HCT116 (cell line): ENCODE data around the gene PHF21B. TPM values are rescaled to one million over a fixed set of nuclear protein-coding genes. Genes with fewer than 3 reads are reported as not detected.

Experiments used
- ATAC-seq: fragments of 200-7000 bp; cut with Tn5 transposase; 2 replicates; pipeline ENCODE4 v1.9.1; 2020; ENCODE audit warnings: mild to moderate bottlenecking, moderate library complexity
- BruUV-seq: library from RNA; stranded (reverse); fragments of 400-500 nt; replicated peaks from 2 replicates; lab custom pipeline; 2021; lab: Mats Ljungman, UMichigan
- CTCF ChIA-PET: fragments of 300-600 bp; sonication (Branson Sonifier 250); formaldehyde crosslinking; loops from one replicate; lab custom pipeline; 2021; ENCODE audit warnings: antibody characterized with exemption; lab: Charles Lee
- POLR2A ChIA-PET: fragments of 300-600, 350-600 bp; sonication (Branson Sonifier 250); formaldehyde crosslinking; loops from one replicate; lab custom pipeline; 2021; ENCODE audit warnings: antibody characterized with exemption; lab: Charles Lee
- RAD21 ChIA-PET, 2 experiments: fragments of 300-600 bp; sonication (Branson Sonifier 250); formaldehyde crosslinking; loops; one replicate each; lab custom pipeline; 2023; ENCODE audit warnings: low total read pairs in 2 of 2; ENCODE audit not compliant: uncharacterized antibody in 2 of 2, unreplicated experiment in 2 of 2, low non-redundant PET in 1 of 2; lab: Charles Lee
- DNase-seq: peaks from one replicate; pipeline ENCODE4 v3.0.0-alpha.2; 2010; ENCODE audit warnings: low read depth, low spot score
- H2AFZ ChIP-seq: fragments of 200-600 bp; shearing (Covaris generic), sonication (generic); 2 replicates; pipeline ENCODE4 v1.6.1; 2017; ENCODE audit warnings: low read depth, mixed run types, mixed read lengths, antibody characterized with exemption, low read length; ENCODE audit not compliant: poor library complexity, severe bottlenecking
- H3K27ac ChIP-seq: 2 replicates; pipeline ENCODE4 v1.5.1; 2012; ENCODE audit warnings: low read depth, low read length
- H3K27me3 ChIP-seq: fragments of 200-600 bp; sonication (generic); 2 replicates; pipeline ENCODE4 v1.6.1; 2016; ENCODE audit warnings: mixed run types, low read length, mixed read lengths; ENCODE audit not compliant: insufficient read depth
- H3K36me3 ChIP-seq, 2 experiments: fragments of 200-500 bp in 1 of 2; fragments of 200-600 bp in 1 of 2; sonication (Bioruptor generic) in 1 of 2; sonication (generic) in 1 of 2; 2 replicates each; pipeline versions ENCODE4 v1.5.1 to v1.6.1; 2014 to 2016; ENCODE audit warnings: low read length in 2 of 2, inconsistent platforms in 1 of 2, mixed read lengths in 1 of 2, mixed run types in 1 of 2; ENCODE audit not compliant: insufficient read depth in 2 of 2, control insufficient read depth in 1 of 2
- H3K4me1 ChIP-seq, 2 experiments: fragments of 200-600 bp in 1 of 2; sonication (generic) in 1 of 2; 2 replicates each; pipeline versions ENCODE4 v1.5.1 to v1.6.1; 2012 to 2017; ENCODE audit warnings: low read length in 2 of 2, inconsistent platforms in 1 of 2, mild to moderate bottlenecking in 1 of 2, mixed read lengths in 1 of 2, mixed run types in 1 of 2, moderate library complexity in 1 of 2; ENCODE audit not compliant: insufficient read depth in 2 of 2, control insufficient read depth in 1 of 2
- H3K4me2 ChIP-seq: fragments of 200-600 bp; sonication (generic); 2 replicates; pipeline ENCODE4 v1.6.1; 2017; ENCODE audit warnings: mixed run types, low read length, mixed read lengths
- H3K4me3 ChIP-seq, 2 experiments: fragments of 200-600 bp in 1 of 2; sonication (generic) in 1 of 2; replicated peaks in 1 of 2; 2 replicates each; pipeline ENCODE4 v1.5.1; 2011 to 2016; ENCODE audit warnings: low read length in 2 of 2, control low read depth in 1 of 2, low read depth in 1 of 2, mild to moderate bottlenecking in 1 of 2, mixed read lengths in 1 of 2, mixed run types in 1 of 2
- H3K79me2 ChIP-seq: fragments of 200-600 bp; sonication (generic); 2 replicates; pipeline ENCODE4 v1.6.1; 2017; ENCODE audit warnings: mild to moderate bottlenecking, mixed run types, low read length, moderate library complexity, mixed read lengths; ENCODE audit not compliant: insufficient read depth
- H3K9ac ChIP-seq: fragments of 200-600 bp; sonication (generic); 2 replicates; pipeline ENCODE4 v1.6.1; 2016; ENCODE audit warnings: low read length, mixed read lengths
- H3K9me2 ChIP-seq: fragments of 200-600 bp; sonication (generic), shearing (Covaris generic); 2 replicates; pipeline ENCODE4 v1.6.1; 2017; ENCODE audit warnings: mixed run types, mild to moderate bottlenecking, moderate library complexity; ENCODE audit not compliant: insufficient read depth
- H3K9me3 ChIP-seq, 2 experiments: fragments of 200-500 bp in 1 of 2; fragments of 200-600 bp in 1 of 2; sonication (Bioruptor generic) in 1 of 2; sonication (generic) in 1 of 2; 2 replicates each; pipeline ENCODE4 v1.6.1; 2014 to 2017; ENCODE audit warnings: low read length in 2 of 2, mixed read lengths in 2 of 2, inconsistent platforms in 1 of 2, low read depth in 1 of 2, mild to moderate bottlenecking in 1 of 2, mixed run types in 1 of 2, moderate library complexity in 1 of 2; ENCODE audit not compliant: control insufficient read depth in 1 of 2, insufficient read depth in 1 of 2
- H4K20me1 ChIP-seq: fragments of 200-600 bp; sonication (generic), shearing (Covaris generic); 2 replicates; pipeline ENCODE4 v1.6.1; 2017; ENCODE audit warnings: mixed run types, mild to moderate bottlenecking, moderate library complexity; ENCODE audit not compliant: insufficient read depth
- CBX3 ChIP-seq: IDR thresholded peaks from 2 replicates; pipeline ENCODE4 v1.6.1; 2012; ENCODE audit warnings: low read depth
- CEBPB ChIP-seq: IDR thresholded peaks from 2 replicates; pipeline ENCODE4 v1.6.1; 2012; ENCODE audit warnings: low read depth
- EGR1 ChIP-seq: IDR thresholded peaks from 2 replicates; pipeline ENCODE4 v1.6.1; 2012; ENCODE audit warnings: low read depth
- EZH2 ChIP-seq: fragments of 200-600 bp; sonication (generic); IDR thresholded peaks from 2 replicates; pipeline ENCODE4 v1.6.1; 2017; ENCODE audit warnings: antibody characterized with exemption, mixed run types
- JUND ChIP-seq: IDR thresholded peaks from 2 replicates; pipeline ENCODE4 v1.6.1; 2012
- POLR2A ChIP-seq: IDR thresholded peaks from 2 replicates; pipeline ENCODE4 v1.7.0; 2011; ENCODE audit warnings: borderline replicate concordance; ENCODE audit not compliant: insufficient read depth, insufficient read length; ENCODE audit errors: extremely low read depth
- RAD21 ChIP-seq: IDR thresholded peaks from 2 replicates; pipeline ENCODE4 v1.6.1; 2012; ENCODE audit warnings: low read depth, mild to moderate bottlenecking
- SRF ChIP-seq: IDR thresholded peaks from 2 replicates; pipeline ENCODE4 v1.6.1; 2012; ENCODE audit warnings: low read depth
- YY1 ChIP-seq: IDR thresholded peaks from 2 replicates; pipeline ENCODE4 v1.6.1; 2011; ENCODE audit warnings: low read length, low read depth, moderate library complexity, mild to moderate bottlenecking; ENCODE audit not compliant: insufficient replicate concordance; ENCODE audit errors: extremely low read depth
- ZFX ChIP-seq: fragments of 450-650 bp; IDR thresholded peaks from 2 replicates; pipeline ENCODE4 v1.6.1; 2017
- ZNF274 ChIP-seq: fragments of 200-500 bp; sonication (Bioruptor generic); IDR thresholded peaks from 2 replicates; pipeline ENCODE4 v1.6.1; 2014; ENCODE audit warnings: mild to moderate bottlenecking, low read depth, low read length, inconsistent platforms
- intact Hi-C: fragments of 100-400 bp; cut with micrococcal nuclease; formaldehyde crosslinking; loops from 2 replicates; pipeline ENCODE4 v1.10.0; 2022
- total RNA-seq: library from RNA; stranded (reverse); gene quantifications from one replicate; pipeline ENCODE4 v1.2.1, GENCODE V29; 2021; ENCODE audit not compliant: unreplicated experiment
- TF ChIP-seq, protein P1 (sequence below): IDR thresholded peaks from 2 replicates; pipeline ENCODE4 v1.6.1; 2012

Gene PHF21B
- total RNA-seq, 1 experiment from 2014 or later = not detected

DNA sequence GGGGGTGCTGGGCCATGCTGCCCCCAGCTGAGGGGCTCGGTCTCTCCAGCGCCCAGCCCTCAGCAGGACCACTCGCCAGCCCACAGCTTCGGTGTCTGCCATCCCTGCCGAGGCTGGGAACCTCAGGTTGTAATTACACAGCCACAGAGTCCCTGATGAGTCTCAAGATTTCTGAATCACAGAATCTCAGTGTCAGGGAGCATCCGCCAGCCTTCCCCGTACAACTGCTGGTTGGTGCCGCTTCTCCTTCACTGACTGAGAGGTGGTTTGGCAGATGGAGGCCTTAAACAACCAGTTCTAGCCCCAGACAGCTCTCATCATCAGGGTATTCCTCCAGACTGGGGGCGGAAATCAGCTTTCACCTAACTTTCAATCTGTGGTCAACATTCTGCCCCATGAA lies 13.7 kb downstream of the PHF21B start:
- CTCF ChIA-PET = no interaction called here
- no peak for ATAC-seq
- TF ChIP-seq CEBPB = no peak
- TF ChIP-seq CBX3 = no peak
- TF ChIP-seq, protein P1, sequence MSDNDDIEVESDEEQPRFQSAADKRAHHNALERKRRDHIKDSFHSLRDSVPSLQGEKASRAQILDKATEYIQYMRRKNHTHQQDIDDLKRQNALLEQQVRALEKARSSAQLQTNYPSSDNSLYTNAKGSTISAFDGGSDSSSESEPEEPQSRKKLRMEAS = no peak
- no peak for TF ChIP-seq ZNF274
- TF ChIP-seq POLR2A = no peak
- no peak for TF ChIP-seq YY1
- TF ChIP-seq EGR1 = no peak
- no peak overlapping the region for H3K4me2 ChIP-seq
- no peak overlapping the region for H3K4me3 ChIP-seq
- H3K9ac ChIP-seq = no peak overlapping the region
- DNase-seq = no peak
- H3K9me2 ChIP-seq = no peaks in the 10 kb centered on the region
- no peaks in the 10 kb centered on the region for H3K36me3 ChIP-seq
- BruUV-seq = no TSS peak
- no peak overlapping the region for H2AFZ ChIP-seq
- no peaks in the 10 kb centered on the region for H3K9me3 ChIP-seq
- H4K20me1 ChIP-seq = no peaks in the 10 kb centered on the region
- peaks cover 34% of the 10 kb centered on the region for H3K27me3 ChIP-seq
- intact Hi-C loops = no loop called here
- H3K27ac ChIP-seq = no peak overlapping the region
- no peaks in the 10 kb centered on the region for H3K79me2 ChIP-seq
- RAD21 ChIA-PET = no interaction called here
- H3K4me1 ChIP-seq = no peaks in the 10 kb centered on the region
- POLR2A ChIA-PET = no interaction called here

- H3K4me1 ChIP-seq = no peaks in the 10 kb centered on the region
- POLR2A ChIA-PET = no interaction called here
- no peak overlapping the region for H3K4me2 ChIP-seq
- no peaks in the 10 kb centered on the region for H3K9me3 ChIP-seq
- peaks cover 34% of the 10 kb centered on the region for H3K27me3 ChIP-seq
- no peaks in the 10 kb centered on the region for H3K79me2 ChIP-seq
- no peaks in the 10 kb centered on the region for H3K36me3 ChIP-seq
- ATAC-seq = no peak
- CTCF ChIA-PET = no interaction called here
- RAD21 ChIA-PET = no interaction called here
- TF ChIP-seq YY1 = no peak
- TF ChIP-seq SRF = no peak
- no peak for TF ChIP-seq CEBPB
- TF ChIP-seq RAD21 = no peak
- TF ChIP-seq JUND = no peak
- TF ChIP-seq CBX3 = no peak
- TF ChIP-seq ZFX = no peak
- no peak for TF ChIP-seq EZH2
- intact Hi-C loops = no loop called here
- H3K9ac ChIP-seq = no peak overlapping the region
- H3K9me2 ChIP-seq = no peaks in the 10 kb centered on the region
- no peak overlapping the region for H3K4me3 ChIP-seq
- no peaks in the 10 kb centered on the region for H4K20me1 ChIP-seq
- no peak overlapping the region for H2AFZ ChIP-seq
- H3K27ac ChIP-seq = no peak overlapping the region
- BruUV-seq = no TSS peak
- DNase-seq = no peak
These were observed 14.1 kb downstream of the PHF21B start for GRCh38 chr22:44995715-44996114.
